NCI-H446 (cell line): ENCODE measurements around the gene GAS1.
A peak's percentile ranks its signal among the peaks of the same experiment; 100 is the strongest.

Experiments
- DNase-seq, 2 experiments: peaks; one replicate each; lab custom pipeline; 2025; lab: John Stamatoyannopoulos, UW

GAS1 gene

DNA sequence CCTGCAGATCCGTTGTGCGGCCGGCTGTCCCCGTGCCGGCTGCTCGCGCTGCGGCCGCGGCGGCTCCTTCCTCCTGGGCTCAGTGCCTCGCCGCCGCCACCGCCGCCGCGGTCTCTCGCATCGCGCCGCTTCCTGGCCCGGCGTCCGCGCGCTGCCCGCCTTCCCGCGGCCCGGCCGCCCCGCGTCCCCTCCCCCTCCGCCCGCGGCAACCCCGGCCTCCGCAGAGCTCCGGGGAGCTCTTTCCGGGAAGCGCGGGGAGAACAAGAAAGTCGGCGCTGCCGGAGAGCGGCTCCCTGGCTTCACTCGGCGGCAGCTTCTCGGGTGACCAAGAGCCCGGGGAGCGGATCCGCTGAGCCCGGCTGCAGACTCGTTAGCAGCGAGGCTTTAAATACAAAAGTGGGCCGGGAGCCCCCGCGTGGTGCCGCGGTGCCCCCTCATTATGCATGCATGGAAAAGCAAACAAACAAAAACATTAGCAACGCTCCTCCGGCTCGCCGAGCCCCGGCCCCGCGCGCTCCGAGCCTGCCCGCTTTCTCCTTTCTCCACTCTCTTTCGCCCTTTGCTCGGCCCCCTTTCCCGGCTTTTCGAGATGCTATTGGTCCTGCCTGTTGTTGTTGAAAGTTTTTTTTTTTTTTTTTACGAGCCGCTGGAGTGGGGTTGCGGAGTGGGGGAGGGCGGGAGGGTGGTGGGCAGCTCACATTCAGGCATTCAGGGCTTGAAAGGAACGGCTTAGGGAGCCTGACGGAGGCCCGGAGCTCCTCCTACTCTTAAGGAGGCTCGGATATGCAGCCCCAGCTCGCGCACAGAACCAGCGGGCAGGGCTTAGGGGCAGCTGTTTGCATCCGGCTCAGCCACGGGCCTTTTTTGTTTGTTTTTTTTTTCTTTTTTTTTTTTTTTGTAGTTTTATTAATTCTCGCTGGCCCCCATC lies at the start of gene GAS1:
Gene GAS1 (minus strand): TSS at position 361 of the 928 bp plus-strand sequence. CDS start 727 bp downstream, outside the sequence.
- DNase-seq, result peak in 1 of 2 experiments; percentile 62

- no peak for DNase-seq
These were observed 46.9 kb upstream of the GAS1 start for GRCh38 chr9:86994231-86994630.

DNA sequence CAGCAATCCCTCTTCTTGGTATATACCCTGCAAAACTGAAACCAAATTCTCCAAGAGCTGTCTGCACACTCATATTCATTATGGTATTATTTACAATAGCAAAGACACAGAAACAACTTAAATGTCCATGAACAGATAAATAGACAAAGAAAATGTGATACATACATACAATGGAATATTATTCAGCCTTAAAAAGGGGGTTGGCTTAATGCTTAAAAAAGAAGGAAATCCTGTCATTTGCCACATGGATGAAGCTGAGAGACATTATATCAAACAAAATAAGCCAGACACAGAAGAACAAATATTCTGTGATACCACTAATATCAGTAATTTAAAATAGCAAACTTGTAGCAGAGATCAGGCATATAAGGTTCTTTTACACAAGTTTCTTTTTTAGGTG lies 46.5 kb upstream of the GAS1 start:
- no peak for DNase-seq

DNA sequence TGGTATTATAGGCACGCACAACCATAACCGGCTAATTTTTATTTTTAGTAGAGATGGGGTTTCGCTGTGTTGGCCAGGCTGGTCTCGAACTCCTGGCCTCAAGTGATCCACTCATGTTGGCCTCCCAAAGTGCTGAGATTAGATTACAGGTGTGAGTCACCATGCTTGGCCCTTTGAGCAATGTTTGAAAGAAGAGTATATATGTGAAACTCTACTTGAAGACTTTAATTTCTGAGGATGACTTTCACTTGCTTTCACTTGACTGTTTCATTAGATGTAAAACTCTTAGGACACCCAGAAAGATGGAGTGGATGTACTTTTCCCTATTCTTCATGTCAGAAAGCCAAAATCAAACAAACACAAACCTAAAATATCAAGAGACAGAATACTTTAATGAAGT lies 43.8 kb upstream of the GAS1 start:
- no peak for DNase-seq

- no peak for DNase-seq
These were observed 43.0 kb upstream of the GAS1 start for GRCh38 chr9:86990290-86990689.

DNA sequence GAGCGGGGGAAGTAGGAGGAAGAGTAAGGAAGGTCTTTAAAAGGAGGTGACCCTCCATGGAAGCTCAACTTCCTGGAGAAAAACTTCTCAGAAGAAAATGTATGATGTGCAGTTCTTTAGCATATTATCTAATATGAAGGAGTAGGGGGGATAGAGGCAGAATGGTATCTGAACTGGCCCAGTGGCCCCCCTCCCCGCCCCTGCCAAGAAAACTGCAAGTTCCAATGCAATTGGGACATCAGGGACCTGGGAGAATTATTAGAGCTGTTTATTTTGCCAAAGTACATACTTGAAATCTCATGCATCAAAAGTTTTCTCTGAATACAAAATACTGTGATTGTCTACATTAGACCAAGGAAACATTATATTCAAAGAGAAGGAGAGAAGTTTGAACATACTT lies 40.6 kb upstream of the GAS1 start:
- DNase-seq, result no peak

DNA sequence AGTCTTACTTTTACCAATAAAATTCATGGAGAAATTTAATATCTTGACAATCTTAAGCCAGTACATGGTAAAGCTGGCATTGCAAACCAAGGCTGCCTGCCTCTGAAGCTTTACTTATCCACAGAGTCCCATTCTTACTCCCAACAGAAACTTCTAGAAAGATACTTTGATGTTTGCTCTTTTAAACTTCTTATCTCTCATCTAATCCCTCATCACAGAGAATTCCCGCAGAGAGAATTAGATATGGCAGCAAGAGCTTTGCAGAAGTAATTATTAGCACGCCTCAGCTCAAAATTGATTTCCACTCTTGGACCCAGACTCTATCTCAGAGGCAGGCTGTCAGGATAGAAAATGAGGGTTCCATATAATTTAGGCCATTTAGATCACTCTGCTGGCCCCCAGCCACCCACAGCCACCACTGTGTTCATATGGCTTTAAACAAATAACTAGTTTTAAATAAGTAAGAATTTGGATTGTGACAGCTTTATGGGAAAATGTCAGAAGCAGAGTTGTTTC lies 37.9 kb upstream of the GAS1 start:
- DNase-seq, result no peak

DNA sequence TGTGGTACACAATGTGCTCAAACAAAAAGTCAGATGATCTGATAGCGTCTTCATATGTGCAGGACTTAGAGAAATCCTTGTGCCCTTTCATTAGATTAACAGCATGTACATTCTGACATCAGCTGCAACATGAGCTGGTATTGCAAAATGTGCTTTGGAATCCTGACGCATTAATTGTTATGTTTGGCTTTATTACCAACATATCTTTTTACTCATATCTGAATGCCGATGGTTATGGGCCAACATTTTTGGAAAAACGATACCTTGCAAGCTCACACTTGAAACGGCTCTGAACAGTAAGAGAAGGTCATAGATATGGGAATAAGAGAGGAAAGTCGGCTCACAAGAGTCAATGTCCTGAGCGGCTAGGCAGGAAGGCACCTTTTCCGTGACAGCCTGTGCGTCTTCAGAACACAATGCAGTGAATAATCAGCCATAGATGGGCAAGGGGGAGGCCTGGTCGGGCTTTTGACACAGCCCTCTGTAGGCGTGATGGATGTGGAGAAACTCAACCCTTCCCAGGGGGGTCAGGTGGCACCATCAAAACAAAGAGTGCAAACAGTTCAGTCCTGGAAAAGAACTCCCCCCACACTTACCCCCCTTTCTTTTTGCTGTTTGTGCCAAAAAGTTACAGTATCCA lies 36.4 kb upstream of the GAS1 start:
- DNase-seq, result no peak

- no peak for DNase-seq
These were observed 35.9 kb upstream of the GAS1 start for GRCh38 chr9:86983249-86983619.

- DNase-seq, result no peak
These were observed 33.5 kb upstream of the GAS1 start for GRCh38 chr9:86980802-86981201.

- DNase-seq, result no peak
These were observed 32.4 kb upstream of the GAS1 start for GRCh38 chr9:86979657-86980056.

- DNase-seq, result no peak
These were observed 31.7 kb upstream of the GAS1 start for GRCh38 chr9:86978922-86979474.

GRCh38 chr9:86978413-86978812 lies 31.1 kb upstream of the GAS1 start:
- no peak for DNase-seq

- DNase-seq, result no peak
These were observed 30.0 kb upstream of the GAS1 start for GRCh38 chr9:86977205-86977835.

DNA sequence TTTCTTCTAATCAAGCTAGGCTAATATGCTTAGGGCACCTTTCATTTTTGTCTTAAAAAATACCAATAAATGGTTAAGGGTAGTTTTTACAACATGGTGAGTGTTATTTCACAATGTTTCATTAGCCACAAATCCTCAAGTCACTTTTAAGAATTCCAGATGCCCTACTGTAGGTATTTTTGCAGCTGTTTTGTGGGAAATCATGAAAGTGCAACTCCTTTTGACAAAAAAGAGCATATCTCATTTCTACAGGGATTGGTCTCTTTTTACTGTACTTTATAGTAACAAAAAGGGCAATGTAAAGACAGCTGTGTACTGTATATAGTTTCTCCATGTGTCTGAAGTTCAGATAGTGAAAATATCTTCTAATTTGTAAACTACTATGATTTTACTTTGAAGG lies 28.3 kb upstream of the GAS1 start:
- DNase-seq, result no peak

GRCh38 chr9:86975036-86975435 lies 27.7 kb upstream of the GAS1 start:
- no peak for DNase-seq

- DNase-seq, result no peak
These were observed 27.1 kb upstream of the GAS1 start for GRCh38 chr9:86974421-86974820.

GRCh38 chr9:86971742-86972141 lies 24.4 kb upstream of the GAS1 start:
- no peak for DNase-seq

DNA sequence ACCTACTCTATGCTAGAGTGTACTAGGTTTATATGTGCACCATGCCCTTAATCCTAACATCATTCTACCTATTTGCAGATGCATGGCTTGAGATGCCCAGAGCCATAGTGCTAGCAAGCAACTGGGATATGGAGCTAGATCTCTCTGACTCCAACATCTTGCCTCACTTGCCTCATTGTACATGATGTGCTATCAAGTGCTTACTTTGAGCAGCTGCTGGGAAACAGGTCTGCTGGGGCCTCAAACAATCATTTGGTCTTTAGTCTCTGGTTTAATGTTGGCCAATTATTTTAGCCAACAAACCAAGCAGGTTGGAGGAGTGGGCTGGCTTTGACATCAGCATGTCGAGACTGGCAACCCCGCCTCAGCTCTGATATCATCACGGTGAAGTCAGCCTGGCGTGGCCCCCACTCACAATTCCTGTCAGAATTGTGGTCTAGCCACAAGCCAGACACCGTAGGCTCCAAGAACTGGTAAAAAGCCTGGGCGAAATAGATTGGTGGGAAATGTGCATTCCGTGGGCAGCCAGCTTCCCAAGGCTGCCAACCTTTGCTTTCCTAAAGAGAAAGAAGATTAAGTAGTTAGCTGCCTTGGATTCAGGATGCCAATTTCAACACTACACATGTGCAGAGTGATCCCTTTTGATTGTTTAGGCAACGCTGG lies 21.1 kb upstream of the GAS1 start:
- no peak for DNase-seq

DNA sequence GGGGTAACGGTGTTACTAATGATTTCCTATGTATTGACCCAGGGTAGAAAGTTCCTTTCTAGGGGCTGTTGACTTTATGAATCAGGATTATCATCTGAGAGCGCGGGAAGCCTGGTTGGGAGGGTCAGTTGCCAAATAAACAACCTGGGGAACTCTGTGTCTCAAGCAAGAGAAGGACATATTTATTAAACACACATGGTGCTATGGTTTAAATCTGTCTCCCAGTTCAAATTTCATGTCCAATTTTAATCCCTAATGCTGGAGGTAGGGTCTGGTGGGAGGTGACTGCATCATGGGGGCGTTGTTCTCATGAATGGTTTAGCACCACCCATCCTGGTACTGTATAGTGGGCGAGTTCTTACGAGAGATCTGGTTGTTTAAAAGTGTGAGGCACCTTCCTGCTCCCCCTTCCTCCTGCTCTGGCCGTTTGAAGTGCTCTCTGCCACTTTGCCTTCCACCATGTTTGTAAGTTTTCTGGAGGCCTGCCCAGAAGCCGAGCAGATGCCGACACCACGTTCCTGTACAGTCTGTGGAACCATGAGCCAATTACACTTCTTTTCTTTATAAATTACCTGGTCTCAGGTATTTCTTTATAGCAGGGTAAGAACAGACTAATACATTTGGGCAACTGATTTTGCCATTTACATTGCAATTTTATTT lies 19.7 kb upstream of the GAS1 start:
- no peak for DNase-seq

GRCh38 chr9:86965636-86966395 lies 18.5 kb upstream of the GAS1 start:
- DNase-seq, result no peak
